Thyroid gland (tissue), 4 donors: ENCODE measurements around the gene OPN4.

Experiments
- POLR2A ChIP-seq, 2 donors: fragments of 450-650 bp; IDR thresholded peaks; one replicate each; pipeline ENCODE4 v1.6.1; 2017; ENCODE audit warnings: antibody characterized with exemption in 2 of 2, mild to moderate bottlenecking in 2 of 2, moderate library complexity in 1 of 2
- TF ChIP-seq, protein P1 (sequence below), 6 experiments: fragments of 200-600 bp in 3 of 6; fragments of 450-650 bp in 3 of 6; sonication (generic) in 3 of 6; IDR thresholded peaks; one replicate each; pipeline ENCODE4 v1.5.1; 2016 to 2019; ENCODE audit warnings: antibody characterized with exemption in 6 of 6, mild to moderate bottlenecking in 2 of 6, inconsistent platforms in 1 of 6, moderate library complexity in 1 of 6

DNA sequence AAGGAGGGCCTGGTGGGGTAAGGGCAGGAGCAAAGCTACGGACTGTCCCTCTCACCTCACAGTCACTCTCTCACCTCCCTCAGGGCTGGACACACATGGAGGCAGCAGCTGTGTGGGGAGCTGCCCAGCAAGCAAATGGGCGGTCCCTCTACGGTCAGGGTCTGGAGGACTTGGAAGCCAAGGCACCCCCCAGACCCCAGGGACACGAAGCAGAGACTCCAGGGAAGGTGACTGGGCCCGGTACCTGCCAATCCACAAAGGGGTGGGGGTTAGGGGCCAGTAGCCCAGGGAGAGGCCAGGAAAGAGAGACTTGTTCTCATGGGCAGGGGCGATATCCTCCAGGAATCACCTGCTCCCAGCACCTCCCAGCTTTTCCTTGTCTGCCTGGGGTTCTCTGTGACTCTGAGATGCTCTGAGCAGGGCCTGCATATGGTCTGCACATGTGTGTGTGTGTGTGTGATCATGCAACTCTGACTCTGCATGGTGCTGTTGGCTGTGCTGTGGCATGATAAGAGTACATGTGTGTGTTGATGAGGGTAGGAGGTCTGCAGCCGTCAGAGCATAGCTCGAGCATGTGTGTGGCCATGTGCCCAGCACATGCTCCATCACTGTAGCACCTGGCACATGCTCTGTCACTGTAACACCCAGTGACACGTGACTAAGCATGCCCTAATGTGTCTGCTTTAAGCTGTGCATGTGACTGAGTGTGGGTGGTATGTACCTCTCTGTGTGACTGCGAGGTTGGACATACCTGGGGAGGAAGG lies 9.4 kb downstream of the OPN4 start:
- TF ChIP-seq, protein P1, sequence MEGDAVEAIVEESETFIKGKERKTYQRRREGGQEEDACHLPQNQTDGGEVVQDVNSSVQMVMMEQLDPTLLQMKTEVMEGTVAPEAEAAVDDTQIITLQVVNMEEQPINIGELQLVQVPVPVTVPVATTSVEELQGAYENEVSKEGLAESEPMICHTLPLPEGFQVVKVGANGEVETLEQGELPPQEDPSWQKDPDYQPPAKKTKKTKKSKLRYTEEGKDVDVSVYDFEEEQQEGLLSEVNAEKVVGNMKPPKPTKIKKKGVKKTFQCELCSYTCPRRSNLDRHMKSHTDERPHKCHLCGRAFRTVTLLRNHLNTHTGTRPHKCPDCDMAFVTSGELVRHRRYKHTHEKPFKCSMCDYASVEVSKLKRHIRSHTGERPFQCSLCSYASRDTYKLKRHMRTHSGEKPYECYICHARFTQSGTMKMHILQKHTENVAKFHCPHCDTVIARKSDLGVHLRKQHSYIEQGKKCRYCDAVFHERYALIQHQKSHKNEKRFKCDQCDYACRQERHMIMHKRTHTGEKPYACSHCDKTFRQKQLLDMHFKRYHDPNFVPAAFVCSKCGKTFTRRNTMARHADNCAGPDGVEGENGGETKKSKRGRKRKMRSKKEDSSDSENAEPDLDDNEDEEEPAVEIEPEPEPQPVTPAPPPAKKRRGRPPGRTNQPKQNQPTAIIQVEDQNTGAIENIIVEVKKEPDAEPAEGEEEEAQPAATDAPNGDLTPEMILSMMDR (IDR thresholded peaks at IDR 0.05), result no peak
- TF ChIP-seq POLR2A (IDR thresholded peaks at IDR 0.05), result no peak
